Fibroblast of mammary gland (primary cell): ENCODE results near the gene MAPT.

Experiments used
- DNase-seq: peaks from one replicate; pipeline ENCODE4 v3.0.0-alpha.2; 2010; ENCODE audit warnings: low read depth
- H3K4me3 ChIP-seq: 2 replicates; pipeline ENCODE4 v1.5.1; 2011; ENCODE audit warnings: low read depth, mild to moderate bottlenecking, low read length, moderate library complexity; ENCODE audit not compliant: control insufficient read depth
- TF ChIP-seq, protein P1 (sequence below): conservative IDR thresholded peaks from 2 replicates; pipeline ENCODE4 v1.5.1; 2011; ENCODE audit warnings: low read depth, low read length, inconsistent platforms; ENCODE audit not compliant: control insufficient read depth, insufficient read depth

MAPT gene

DNA sequence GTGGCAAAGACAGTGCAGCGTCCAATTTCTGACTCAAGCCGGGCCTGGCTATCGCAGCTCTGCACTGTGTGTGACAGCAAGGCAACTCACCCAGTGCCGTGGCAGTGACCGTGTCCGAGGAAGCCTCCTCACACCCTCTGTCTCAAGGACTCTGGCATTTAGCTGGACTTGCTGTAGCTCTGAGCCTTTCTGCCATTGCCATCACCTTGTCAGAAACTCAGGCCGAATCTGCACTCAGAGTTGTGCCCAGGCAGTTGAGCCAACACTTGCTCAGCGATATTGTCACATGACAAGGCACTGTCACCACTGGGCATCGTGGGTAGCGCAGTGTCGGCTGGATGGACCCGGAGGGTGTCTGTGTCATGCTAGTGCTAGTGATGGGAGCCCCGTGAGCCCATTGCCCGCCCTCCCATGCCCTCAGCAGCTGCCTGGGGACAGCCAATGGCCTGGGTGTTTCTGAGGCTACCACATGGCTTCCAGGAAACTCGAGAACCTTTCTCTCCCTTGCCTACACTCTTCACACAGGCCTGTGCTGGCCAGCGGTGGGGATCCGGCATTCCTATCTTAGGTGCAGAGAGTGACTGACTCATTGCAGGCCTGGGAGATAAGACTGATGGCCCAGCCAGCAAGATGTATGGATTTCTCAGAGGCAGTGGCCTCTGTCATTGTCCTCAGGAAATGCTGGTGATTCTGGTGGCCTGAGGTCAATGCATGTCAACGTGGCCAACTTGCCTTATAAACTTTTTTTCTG lies 82.6 kb downstream of the MAPT start:
- TF ChIP-seq, protein P1, sequence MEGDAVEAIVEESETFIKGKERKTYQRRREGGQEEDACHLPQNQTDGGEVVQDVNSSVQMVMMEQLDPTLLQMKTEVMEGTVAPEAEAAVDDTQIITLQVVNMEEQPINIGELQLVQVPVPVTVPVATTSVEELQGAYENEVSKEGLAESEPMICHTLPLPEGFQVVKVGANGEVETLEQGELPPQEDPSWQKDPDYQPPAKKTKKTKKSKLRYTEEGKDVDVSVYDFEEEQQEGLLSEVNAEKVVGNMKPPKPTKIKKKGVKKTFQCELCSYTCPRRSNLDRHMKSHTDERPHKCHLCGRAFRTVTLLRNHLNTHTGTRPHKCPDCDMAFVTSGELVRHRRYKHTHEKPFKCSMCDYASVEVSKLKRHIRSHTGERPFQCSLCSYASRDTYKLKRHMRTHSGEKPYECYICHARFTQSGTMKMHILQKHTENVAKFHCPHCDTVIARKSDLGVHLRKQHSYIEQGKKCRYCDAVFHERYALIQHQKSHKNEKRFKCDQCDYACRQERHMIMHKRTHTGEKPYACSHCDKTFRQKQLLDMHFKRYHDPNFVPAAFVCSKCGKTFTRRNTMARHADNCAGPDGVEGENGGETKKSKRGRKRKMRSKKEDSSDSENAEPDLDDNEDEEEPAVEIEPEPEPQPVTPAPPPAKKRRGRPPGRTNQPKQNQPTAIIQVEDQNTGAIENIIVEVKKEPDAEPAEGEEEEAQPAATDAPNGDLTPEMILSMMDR = no peak
- H3K4me3 ChIP-seq = no peak overlapping the region
- DNase-seq = no peak

DNA sequence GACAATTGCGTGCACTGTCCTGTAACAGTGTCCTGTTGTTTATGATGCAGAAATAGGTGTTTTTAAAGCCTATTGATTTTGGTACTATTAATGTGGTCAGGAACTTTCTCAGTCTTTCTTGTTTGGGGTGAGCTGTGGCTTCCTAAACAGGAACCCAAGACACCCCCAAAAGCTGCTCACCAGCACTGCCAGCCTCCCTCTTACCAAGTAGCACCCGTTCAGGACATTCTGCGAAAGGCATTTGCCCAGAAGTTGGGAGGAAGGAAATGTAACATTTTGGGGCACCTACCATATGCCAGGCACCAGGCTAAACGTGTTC lies 83.1 kb downstream of the MAPT start:
- DNase-seq = no peak
- TF ChIP-seq, protein P1 = no peak
- H3K4me3 ChIP-seq = no peak overlapping the region

DNA sequence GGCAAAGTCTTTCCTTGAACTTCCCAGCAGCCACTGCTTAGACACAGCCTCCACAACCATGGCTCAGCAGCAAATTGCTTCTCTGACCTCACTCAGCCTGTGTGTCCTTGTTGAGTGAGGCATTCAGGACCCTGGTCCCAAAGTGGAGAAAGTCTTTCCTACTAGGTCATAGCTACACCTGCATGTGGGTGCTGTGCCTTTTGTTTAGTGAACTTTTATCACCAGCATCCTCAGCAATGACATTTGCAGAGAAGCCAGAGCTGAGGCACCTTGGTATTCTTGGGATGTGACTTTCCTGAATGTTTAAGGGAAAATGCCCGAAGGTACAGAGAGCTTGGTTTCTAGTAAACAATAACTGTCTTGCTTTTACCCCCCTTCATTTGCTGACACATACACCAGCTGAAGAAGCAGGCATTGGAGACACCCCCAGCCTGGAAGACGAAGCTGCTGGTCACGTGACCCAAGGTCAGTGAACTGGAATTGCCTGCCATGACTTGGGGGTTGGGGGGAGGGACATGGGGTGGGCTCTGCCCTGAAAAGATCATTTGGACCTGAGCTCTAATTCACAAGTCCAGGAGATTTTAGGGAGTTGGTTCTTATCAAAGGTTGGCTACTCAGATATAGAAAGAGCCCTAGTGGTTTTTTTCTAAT lies 83.7 kb downstream of the MAPT start:
- no peak overlapping the region for H3K4me3 ChIP-seq
- DNase-seq = no peak
- TF ChIP-seq, protein P1 = no peak

DNA sequence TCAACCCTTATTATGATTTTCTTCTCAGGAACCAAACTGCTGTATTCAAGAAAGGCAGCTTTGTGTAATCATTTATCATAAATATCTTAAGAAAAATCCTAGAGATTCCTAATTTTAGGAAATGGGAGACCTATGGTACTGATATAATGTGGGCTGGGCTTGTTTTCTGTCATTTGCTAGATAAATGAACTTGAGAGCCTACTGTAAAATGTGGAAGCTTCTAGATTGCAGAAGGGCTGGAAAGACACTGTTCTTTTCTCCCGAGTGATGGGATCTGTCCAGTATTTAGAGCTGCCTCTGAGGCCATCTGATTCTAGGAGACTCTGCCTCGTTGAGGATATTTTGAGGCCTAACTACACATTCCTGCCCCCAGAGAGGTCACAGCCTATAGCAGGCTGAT lies 84.8 kb downstream of the MAPT start:
- H3K4me3 ChIP-seq = no peak overlapping the region
- no peak for DNase-seq
- TF ChIP-seq, protein P1 = no peak

DNA sequence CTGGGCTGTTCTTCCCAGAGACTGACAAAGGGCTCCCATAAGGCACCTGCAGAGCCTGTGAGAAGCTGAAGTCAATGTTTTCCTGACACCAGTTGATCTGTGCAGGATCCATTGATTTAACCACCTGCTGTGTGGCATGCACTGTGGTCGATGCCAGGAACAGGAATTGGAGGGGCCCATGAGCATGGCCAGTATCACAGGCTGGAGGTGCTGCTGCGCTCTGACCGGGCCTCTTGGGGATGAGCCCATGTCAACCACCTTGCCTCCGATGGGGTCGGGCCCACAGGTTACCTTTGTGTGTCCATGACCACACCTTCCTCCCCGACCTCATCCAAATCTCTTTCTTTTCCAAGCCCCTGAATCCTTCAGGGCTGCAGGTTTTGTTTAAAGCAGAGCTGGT lies 86.5 kb downstream of the MAPT start:
- DNase-seq = no peak
- TF ChIP-seq, protein P1 = no peak
- H3K4me3 ChIP-seq = no peak overlapping the region

DNA sequence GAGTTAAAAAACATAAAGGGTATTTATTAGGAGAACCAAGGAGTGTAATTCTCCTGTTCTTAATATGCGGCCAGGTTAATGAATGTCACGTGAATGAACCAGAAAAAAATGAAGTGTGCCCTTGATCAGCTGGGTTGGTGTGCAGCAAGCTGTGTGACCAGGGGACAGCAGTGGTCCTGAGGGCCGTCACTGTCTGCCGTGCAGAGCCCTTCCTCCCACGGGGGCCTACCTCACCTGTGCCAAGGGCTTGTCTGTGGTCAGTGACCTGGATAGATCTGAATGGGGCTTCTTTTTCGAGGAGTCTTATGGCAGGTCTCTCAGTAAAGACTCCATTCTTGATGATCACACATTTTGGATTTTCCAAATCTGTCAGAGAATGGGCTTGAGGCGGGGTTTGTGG lies 87.0 kb downstream of the MAPT start:
- no peak overlapping the region for H3K4me3 ChIP-seq
- no peak for DNase-seq
- TF ChIP-seq, protein P1 = no peak
